ENCODE measurements around the gene ANO9. TPM values are rescaled to one million over a fixed set of nuclear protein-coding genes. Genes with fewer than 3 reads are reported as not detected.

Gene ANO9
- total and polyA plus RNA-seq, 4 experiments from 2014 or later, result 9.4 to 123 (median 67.8) TPM

- H3K4me3 Mint-ChIP-seq, result no peak overlapping the region
- H3K27ac Mint-ChIP-seq, result peak overlapping the region in 1 of 7 donors; percentile 74
- POLR2A ChIA-PET (ENCODE audit: partially characterized antibody), result interaction anchor here (0.6 kb wide), 1 partner anchor 104 kb away, joined by 3 read pairs; no protein-coding TSS in a partner anchor
- Histone ChIP-seq H3K4me1 (ENCODE audit: insufficient read depth, low read length) (no peaks in the 10 kb centered on the region), H3K27me3 (ENCODE audit: insufficient read depth, low read length) (no peaks in the 10 kb centered on the region), H3K36me3 (ENCODE audit: insufficient read depth, low read length) (no peaks in the 10 kb centered on the region), H3K9me3 (ENCODE audit: control insufficient read depth in 1 of 2, low read length in 2 of 2) (no peaks in the 10 kb centered on the region), H3K27ac (ENCODE audit: low read depth, low read length) (no peak overlapping the region), H3K4me3 (ENCODE audit: low read length in 2 of 2) (no peak overlapping the region)
- peaks cover 2 to 4% (median 3%) of the 10 kb centered on the region in 4 donors for H3K4me1 Mint-ChIP-seq
- H3K9me3 Mint-ChIP-seq, result no peaks in the 10 kb centered on the region
- no peaks in the 10 kb centered on the region for H3K36me3 Mint-ChIP-seq
- CTCF ChIA-PET (ENCODE audit: partially characterized antibody), result interaction anchor here (1.0 kb wide), 1 partner anchor 128 kb away, joined by 3 read pairs; no protein-coding TSS in a partner anchor
- H3K27me3 Mint-ChIP-seq, result peaks cover 0 to 3% of the 10 kb centered on the region in 2 donors
- DNase-seq, result peak in 1 of 5 donors; percentile 20
- intact Hi-C loops (cut with micrococcal nuclease), result no loop called here
Measured at GRCh38 chr11:377883-378500, 63.8 kb downstream of the ANO9 start.

GRCh38 chr11:377174-377865 is 64.5 kb downstream of the ANO9 start:
- POLR2A ChIA-PET (ENCODE audit: partially characterized antibody), result interaction anchor here (1.3 kb wide), 1 partner anchor 141 kb away, joined by 3 read pairs; the partner anchor contains the start of genes PSMD13 and SIRT3
- CTCF ChIA-PET (ENCODE audit: partially characterized antibody), result no interaction called here
- Histone ChIP-seq H3K4me3 (ENCODE audit: low read length in 2 of 2) (no peak overlapping the region), H3K9me3 (ENCODE audit: control insufficient read depth in 1 of 2, low read length in 2 of 2) (no peaks in the 10 kb centered on the region), H3K4me1 (ENCODE audit: insufficient read depth, low read length) (no peaks in the 10 kb centered on the region), H3K36me3 (ENCODE audit: insufficient read depth, low read length) (no peaks in the 10 kb centered on the region), H3K27ac (ENCODE audit: low read depth, low read length) (no peak overlapping the region), H3K27me3 (ENCODE audit: insufficient read depth, low read length) (no peaks in the 10 kb centered on the region)
- peak in 1 of 5 donors; percentile 35 for DNase-seq
- Mint-ChIP-seq H3K4me3 (no peak overlapping the region), H3K27ac (peak overlapping the region in 1 of 7 donors; percentile 74), H3K4me1 (peaks cover 2 to 4% (median 3%) of the 10 kb centered on the region in 4 donors), H3K36me3 (no peaks in the 10 kb centered on the region), H3K9me3 (no peaks in the 10 kb centered on the region), H3K27me3 (peaks cover 0 to 2% of the 10 kb centered on the region in 2 donors)
- intact Hi-C loops (cut with micrococcal nuclease), result no loop called here

DNA sequence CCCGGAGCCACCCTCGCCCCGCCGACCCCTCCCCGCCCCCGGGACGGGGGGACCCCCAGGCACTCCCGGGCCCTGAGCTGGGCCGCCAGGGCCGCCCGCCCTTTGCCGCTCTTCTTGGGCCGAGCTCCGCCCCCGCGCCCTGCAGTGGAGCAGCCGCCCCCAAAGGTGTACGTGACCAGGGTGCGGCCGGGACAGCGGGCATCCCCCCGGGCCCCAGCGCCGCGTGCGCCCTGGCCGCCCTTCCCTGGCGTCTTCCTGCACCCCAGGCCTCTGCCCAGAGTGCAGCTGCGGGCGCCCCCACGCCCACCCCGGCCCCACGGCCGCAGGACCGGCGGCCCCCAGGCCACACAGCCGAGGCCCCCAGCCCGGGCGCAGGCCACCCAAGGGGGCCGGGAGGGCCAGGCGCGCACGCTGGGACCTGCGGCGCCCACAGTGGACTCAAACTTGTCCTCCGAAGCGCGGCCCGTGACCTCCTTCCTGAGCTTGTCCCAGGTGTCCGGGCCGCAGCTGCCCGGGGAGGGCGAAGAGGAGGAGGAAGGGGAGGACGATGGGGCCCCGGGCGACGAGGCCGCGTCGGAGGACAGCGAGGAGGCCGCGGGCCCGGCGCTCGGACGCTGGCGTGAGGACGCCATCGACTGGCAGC is 65.2 kb downstream of the ANO9 start:
- H3K27ac ChIP-seq (ENCODE audit: low read depth, low read length), result no peak overlapping the region
- H3K4me3 ChIP-seq (ENCODE audit: low read length in 2 of 2), result no peak overlapping the region
- no peak for DNase-seq
- POLR2A ChIA-PET (ENCODE audit: partially characterized antibody), result interaction anchor here (1.3 kb wide), 1 partner anchor 140 kb away, joined by 3 read pairs; the partner anchor contains the start of genes PSMD13 and SIRT3
- Mint-ChIP-seq H3K36me3 (no peaks in the 10 kb centered on the region), H3K27ac (no peak overlapping the region), H3K9me3 (no peaks in the 10 kb centered on the region), H3K4me1 (peaks cover 0 to 2% (median 0%) of the 10 kb centered on the region in 4 donors), H3K27me3 (no peaks in the 10 kb centered on the region), H3K4me3 (no peak overlapping the region)
- no peaks in the 10 kb centered on the region for H3K27me3 ChIP-seq (ENCODE audit: insufficient read depth, low read length)
- CTCF ChIA-PET (ENCODE audit: partially characterized antibody), result no interaction called here
- H3K4me1 ChIP-seq (ENCODE audit: insufficient read depth, low read length), result no peaks in the 10 kb centered on the region
- H3K9me3 ChIP-seq (ENCODE audit: control insufficient read depth in 1 of 2, low read length in 2 of 2), result no peaks in the 10 kb centered on the region
- intact Hi-C loops (cut with micrococcal nuclease), result no loop called here
- H3K36me3 ChIP-seq (ENCODE audit: insufficient read depth, low read length), result no peaks in the 10 kb centered on the region

DNA sequence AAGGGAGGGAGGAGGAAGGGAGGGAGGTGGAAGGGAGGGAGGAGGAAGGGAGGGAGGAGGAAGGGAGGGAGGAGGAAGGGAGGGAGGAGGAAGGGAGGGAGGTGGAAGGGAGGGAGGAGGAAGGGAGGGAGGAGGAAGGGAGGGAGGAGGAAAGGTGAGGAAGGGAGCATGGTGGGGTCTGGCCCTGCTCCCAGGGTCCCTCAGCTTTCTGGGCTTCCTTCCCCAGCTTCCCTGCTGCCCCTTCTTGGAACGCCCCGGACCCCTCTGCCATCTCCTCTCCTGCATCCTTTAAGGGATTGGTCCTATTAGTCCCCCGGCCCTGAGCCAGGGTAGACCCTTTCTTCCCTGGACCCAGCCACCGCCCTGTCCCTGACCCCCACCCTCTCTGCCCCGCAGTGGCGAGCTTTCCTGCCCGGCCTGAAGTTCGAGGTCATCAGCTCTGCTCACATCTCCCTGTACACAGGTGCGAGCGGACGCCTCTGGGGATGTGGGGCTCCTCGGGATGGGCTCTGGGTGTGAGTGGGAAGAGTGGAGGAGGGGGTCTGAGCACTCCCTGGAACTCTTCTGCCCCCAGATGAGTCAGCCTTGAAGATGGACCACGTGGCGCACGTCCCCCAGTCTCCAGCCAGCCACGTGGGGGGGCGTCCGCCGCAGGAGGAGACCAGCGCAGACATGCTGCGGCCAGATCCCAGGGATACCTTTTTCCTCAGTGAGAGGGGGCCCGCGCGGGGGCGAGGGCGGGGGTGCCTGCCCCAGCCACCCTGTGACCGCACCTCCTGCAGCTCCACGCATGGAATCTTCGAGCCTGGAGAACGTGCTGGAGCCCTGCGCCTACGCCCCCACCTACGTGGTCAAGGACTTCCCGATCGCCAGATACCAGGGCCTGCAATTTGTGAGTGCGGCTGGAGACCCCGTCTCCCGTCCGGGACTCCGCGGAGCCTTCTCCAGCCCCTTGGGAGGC is 66.5 kb downstream of the ANO9 start:
- ChIA-PET POLR2A (ENCODE audit: partially characterized antibody) (no interaction called here), CTCF (ENCODE audit: partially characterized antibody) (no interaction called here)
- H3K4me3 Mint-ChIP-seq, result no peak overlapping the region
- H3K27me3 ChIP-seq (ENCODE audit: insufficient read depth, low read length), result no peaks in the 10 kb centered on the region
- no peak overlapping the region for H3K4me3 ChIP-seq (ENCODE audit: low read length in 2 of 2)
- H3K4me1 ChIP-seq (ENCODE audit: insufficient read depth, low read length), result peaks cover under 1% of the 10 kb centered on the region
- H3K36me3 Mint-ChIP-seq, result no peaks in the 10 kb centered on the region
- DNase-seq, result peak in 1 of 5 donors; percentile 31
- no peaks in the 10 kb centered on the region for H3K9me3 Mint-ChIP-seq
- peak overlapping the region in 1 of 7 donors; percentile 61 for H3K27ac Mint-ChIP-seq
- H3K27ac ChIP-seq (ENCODE audit: low read depth, low read length), result no peak overlapping the region
- peaks cover 0 to 5% (median 2%) of the 10 kb centered on the region in 4 donors for H3K4me1 Mint-ChIP-seq
- no peaks in the 10 kb centered on the region for H3K36me3 ChIP-seq (ENCODE audit: insufficient read depth, low read length)
- intact Hi-C loops (cut with micrococcal nuclease), result no loop called here
- H3K9me3 ChIP-seq (ENCODE audit: control insufficient read depth in 1 of 2, low read length in 2 of 2), result no peaks in the 10 kb centered on the region
- H3K27me3 Mint-ChIP-seq, result peaks cover 0 to 6% of the 10 kb centered on the region in 2 donors

DNA sequence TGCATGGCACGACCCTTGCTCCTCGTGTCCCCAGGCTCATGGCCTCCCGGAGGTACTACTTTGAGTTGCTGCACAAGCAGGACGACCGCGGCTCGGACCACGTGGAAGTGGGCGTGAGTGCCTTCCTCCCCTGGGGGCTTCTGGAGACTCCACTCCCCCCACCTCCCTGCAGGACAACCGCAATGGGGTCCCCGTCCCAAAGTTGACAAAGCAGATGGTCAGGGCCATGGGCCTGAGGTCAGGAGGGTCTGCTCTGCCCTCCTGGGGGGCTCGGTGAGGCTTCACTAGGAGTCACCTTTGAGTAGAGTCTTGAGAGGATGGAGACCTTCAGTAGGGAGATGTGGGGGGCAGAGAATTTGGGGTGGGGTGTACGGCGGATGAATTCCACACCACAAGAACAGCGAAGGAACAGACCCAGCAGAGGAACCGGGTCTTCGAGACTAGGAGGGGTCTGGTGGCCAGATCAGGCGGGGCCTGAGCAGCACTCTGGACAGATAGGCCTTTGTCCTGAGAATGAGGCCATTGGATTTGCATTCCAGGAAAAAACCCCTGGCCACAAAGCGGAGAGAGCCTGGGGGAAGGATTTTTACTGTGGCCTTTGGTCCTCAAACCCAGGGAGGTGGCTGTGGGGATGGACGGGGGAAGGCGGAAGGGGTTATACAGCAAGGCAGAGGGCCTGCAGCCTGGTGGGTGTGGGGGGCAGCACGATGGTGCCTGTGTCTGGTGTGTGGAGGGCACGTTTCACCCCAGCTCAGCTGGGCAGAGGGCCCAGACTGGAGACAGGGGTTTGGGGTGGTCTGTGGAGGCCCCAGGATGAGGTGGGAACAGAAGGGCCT is 67.9 kb downstream of the ANO9 start:
- peak in 1 of 5 donors; percentile 40 for DNase-seq

More for the DNA sequence above, 67.9 kb downstream of the ANO9 start:
- Mint-ChIP-seq H3K36me3 (no peaks in the 10 kb centered on the region), H3K4me3 (no peak overlapping the region), H3K9me3 (no peaks in the 10 kb centered on the region), H3K27ac (peak overlapping the region in 3 of 7 donors; percentile 50 to 72 (median 68)), H3K4me1 (peaks cover 0 to 7% (median 3%) of the 10 kb centered on the region in 4 donors), H3K27me3 (peaks cover 0 to 7% of the 10 kb centered on the region in 2 donors)
- ChIA-PET CTCF (ENCODE audit: partially characterized antibody) (no interaction called here), POLR2A (ENCODE audit: partially characterized antibody) (no interaction called here)
- Histone ChIP-seq H3K27me3 (ENCODE audit: insufficient read depth, low read length) (no peaks in the 10 kb centered on the region), H3K36me3 (ENCODE audit: insufficient read depth, low read length) (no peaks in the 10 kb centered on the region), H3K27ac (ENCODE audit: low read depth, low read length) (no peak overlapping the region), H3K4me1 (ENCODE audit: insufficient read depth, low read length) (peaks cover 4% of the 10 kb centered on the region), H3K4me3 (ENCODE audit: low read length in 2 of 2) (no peak overlapping the region), H3K9me3 (ENCODE audit: control insufficient read depth in 1 of 2, low read length in 2 of 2) (no peaks in the 10 kb centered on the region)
- intact Hi-C loops (cut with micrococcal nuclease), result no loop called here
